SH-SY5Y (cell line): ENCODE data around the gene TNFAIP8L1.

Experiments
- GATA2 ChIP-seq: IDR thresholded peaks from 2 replicates; pipeline ENCODE4 v1.6.1; 2011; ENCODE audit warnings: mild to moderate bottlenecking, low read depth, low read length
- GATA3 ChIP-seq: IDR thresholded peaks from 2 replicates; pipeline ENCODE4 v1.6.1; 2011; ENCODE audit warnings: low read depth, mild to moderate bottlenecking, low read length, moderate library complexity

- no peak for TF ChIP-seq GATA2
- no peak for TF ChIP-seq GATA3
These were observed 37.0 kb upstream of the TNFAIP8L1 start for GRCh38 chr19:4602173-4602788.
